ENCODE results near the gene AGFG1.
"Not testable (repeated sequence)": the region's sequence is repeated elsewhere in the genome, so short reads cannot be mapped to it uniquely, and the experiment has no call there.

The AGFG1 gene

DNA sequence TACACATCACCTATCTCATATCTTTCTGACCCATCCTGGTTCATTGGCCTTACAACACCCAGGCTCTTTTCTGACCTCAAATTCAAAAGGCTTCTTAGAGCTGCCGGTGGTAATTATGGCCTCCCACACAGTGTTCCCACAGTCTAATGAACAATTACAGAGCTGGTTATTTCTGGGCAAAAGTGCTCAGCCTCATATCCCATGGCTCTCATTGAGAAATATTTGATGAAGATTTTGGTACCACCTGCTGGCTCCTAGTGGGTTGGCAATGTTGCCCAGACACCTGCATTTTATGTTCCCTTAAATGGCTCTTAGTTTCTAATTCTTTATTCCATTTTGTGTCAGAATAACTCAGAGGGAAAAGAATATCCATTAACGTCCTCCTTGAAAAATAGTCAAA is 106.7 kb downstream of the AGFG1 start:
- DNase-seq, result no peak
- Mint-ChIP-seq H3K4me3 (no peak overlapping the region), H3K9me3 (peaks cover 13 to 16% of the 10 kb centered on the region in 2 donors), H3K27ac (no peak overlapping the region), H3K4me1 (no peaks in the 10 kb centered on the region), H3K27me3 (peaks cover 54% of the 10 kb centered on the region)
- ATAC-seq, result no peak

DNA sequence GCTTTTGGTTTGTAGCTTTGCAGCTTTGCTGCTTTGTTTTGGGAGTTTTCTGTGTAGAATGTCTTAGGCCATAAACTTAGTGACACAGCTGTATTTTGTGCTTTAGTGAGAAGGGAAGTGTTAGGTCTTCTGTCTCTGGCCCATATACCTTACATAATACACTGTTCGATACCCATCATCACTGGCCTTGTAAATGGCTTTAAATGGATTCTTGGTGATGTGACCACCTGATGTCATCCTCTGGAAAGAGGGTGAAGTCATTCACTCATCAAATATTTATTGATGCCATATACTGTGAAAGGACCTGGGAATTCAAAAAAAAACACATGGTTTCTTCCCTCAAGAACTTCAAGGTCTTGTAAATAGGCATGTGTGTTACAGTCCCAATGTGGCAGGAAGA is 107.8 kb downstream of the AGFG1 start:
- Mint-ChIP-seq H3K9me3 (peaks cover 13 to 16% of the 10 kb centered on the region in 2 donors), H3K27ac (no peak overlapping the region), H3K4me3 (no peak overlapping the region), H3K27me3 (peaks cover 53% of the 10 kb centered on the region), H3K4me1 (no peaks in the 10 kb centered on the region)
- no peak for ATAC-seq
- DNase-seq, result no peak

DNA sequence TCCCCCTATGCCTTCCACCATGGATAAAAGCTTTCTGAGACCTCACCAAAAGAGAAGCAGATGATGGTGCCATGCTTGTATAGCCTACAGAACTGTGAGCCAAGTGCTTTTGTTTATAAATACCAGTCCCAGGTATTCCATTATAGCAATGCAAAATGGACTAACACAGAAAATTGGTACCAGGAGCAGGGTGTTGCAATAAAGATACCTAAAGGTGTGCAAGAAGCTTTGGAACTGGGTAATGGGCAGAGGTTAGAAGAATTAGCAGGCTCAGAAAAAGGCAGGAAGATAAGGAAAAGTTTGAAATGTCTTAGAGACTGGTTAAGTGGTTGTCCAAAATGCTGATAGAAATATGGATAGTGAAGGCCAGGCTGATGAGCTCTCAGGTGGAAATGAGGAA is 110.4 kb downstream of the AGFG1 start:
- DNase-seq (no peak), ATAC-seq (no peak)
- Mint-ChIP-seq H3K27ac (no peak overlapping the region), H3K4me1 (no peaks in the 10 kb centered on the region), H3K9me3 (peaks cover 13 to 16% of the 10 kb centered on the region in 2 donors), H3K27me3 (peaks cover 54% of the 10 kb centered on the region), H3K4me3 (no peak overlapping the region)

- no peak overlapping the region for H3K4me3 Mint-ChIP-seq
- H3K4me1 Mint-ChIP-seq, result peaks cover 6% of the 10 kb centered on the region
- DNase-seq (no peak), ATAC-seq (peak; percentile 45)
- H3K27me3 Mint-ChIP-seq, result peaks cover 48% of the 10 kb centered on the region
- H3K9me3 Mint-ChIP-seq, result no peaks in the 10 kb centered on the region
- no peak overlapping the region for H3K27ac Mint-ChIP-seq
Measured at GRCh38 chr2:227592694-227593387, 120.9 kb downstream of the AGFG1 start.

DNA sequence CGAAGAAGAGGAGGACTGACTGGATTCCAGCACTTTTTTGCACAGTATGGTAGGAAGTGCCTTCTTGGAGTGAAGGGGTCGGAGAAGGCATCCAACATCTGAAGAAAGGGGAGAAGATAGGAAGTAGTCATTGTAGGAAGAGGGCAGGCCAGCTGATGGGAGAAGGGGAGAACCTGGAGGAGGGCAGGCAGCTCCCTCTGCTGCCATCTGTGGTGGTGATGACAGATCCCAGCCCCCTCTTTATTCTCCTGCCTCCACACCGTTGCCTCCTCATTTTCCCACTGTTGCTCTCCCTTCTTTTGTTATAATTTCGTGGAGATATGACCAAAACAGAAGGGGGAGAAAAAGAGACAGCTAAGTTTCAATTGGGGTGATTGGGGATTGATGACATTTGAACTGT is 123.8 kb downstream of the AGFG1 start:
- Mint-ChIP-seq H3K27ac (no peak overlapping the region), H3K4me3 (no peak overlapping the region), H3K4me1 (peaks cover 6% of the 10 kb centered on the region), H3K9me3 (no peaks in the 10 kb centered on the region), H3K27me3 (peaks cover 28% of the 10 kb centered on the region)
- ATAC-seq (no peak), DNase-seq (no peak)

DNA sequence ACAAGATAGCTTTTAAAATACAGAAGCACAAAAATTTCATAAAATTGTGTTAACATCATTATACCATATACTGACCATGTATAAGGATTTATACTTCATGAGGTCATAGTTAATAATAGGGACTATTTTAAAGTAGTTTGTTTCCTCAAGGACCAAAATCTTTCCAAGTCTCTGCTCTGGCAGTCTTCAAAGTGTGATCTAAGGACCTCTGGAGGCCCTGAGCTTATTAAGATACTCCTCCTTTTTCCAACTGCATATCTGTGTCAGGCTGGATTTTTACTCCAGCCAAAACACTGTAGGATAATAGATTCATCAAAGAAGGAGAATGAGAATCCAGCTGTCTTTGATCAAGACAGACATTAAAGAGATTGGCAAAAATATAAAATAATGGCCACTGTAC is 125.1 kb downstream of the AGFG1 start:
- peaks cover 28% of the 10 kb centered on the region for H3K27me3 Mint-ChIP-seq
- no peaks in the 10 kb centered on the region for H3K9me3 Mint-ChIP-seq
- H3K4me1 Mint-ChIP-seq, result peaks cover 6% of the 10 kb centered on the region

GRCh38 chr2:227597998-227598397 is 126.0 kb downstream of the AGFG1 start:
- no peak overlapping the region for H3K27ac Mint-ChIP-seq
- DNase-seq (no peak), ATAC-seq (no peak)
- H3K9me3 Mint-ChIP-seq, result no peaks in the 10 kb centered on the region
- H3K27me3 Mint-ChIP-seq, result peaks cover 28% of the 10 kb centered on the region
- peaks cover 1% of the 10 kb centered on the region for H3K4me1 Mint-ChIP-seq
- no peak overlapping the region for H3K4me3 Mint-ChIP-seq

More for the DNA sequence above, 125.1 kb downstream of the AGFG1 start:
- H3K27ac Mint-ChIP-seq, result no peak overlapping the region
- ATAC-seq, result no peak
- H3K4me3 Mint-ChIP-seq, result no peak overlapping the region
- DNase-seq, result no peak

- H3K4me1 Mint-ChIP-seq, ATAC-seq, H3K9me3 Mint-ChIP-seq, H3K4me3 Mint-ChIP-seq, DNase-seq: not testable (repeated sequence)
- peaks cover 26% of the 10 kb centered on the region for H3K27me3 Mint-ChIP-seq
- H3K27ac Mint-ChIP-seq, result peak within 1 kb of the TSS in 1 of 2 donors; percentile 42
Measured at GRCh38 chr2:227598835-227599503, 127.0 kb downstream of the AGFG1 start, which contains the start of gene SCYGR2. SCYGR2 (plus strand) TSS chr2:227598893; CDS start chr2:227598893, 0 bp downstream.

- Mint-ChIP-seq H3K4me3 (no peak overlapping the region), H3K27ac (no peak overlapping the region), H3K27me3 (peaks cover 16% of the 10 kb centered on the region), H3K9me3 (no peaks in the 10 kb centered on the region), H3K4me1 (no peaks in the 10 kb centered on the region)
- ATAC-seq (no peak), DNase-seq (no peak)
Measured at GRCh38 chr2:227602358-227602757, 130.4 kb downstream of the AGFG1 start.

- no peak for ATAC-seq
- Mint-ChIP-seq H3K27me3 (peaks cover 44% of the 10 kb centered on the region), H3K27ac (peak overlapping the region in 1 of 2 donors; percentile 47), H3K4me1 (peaks cover 22% of the 10 kb centered on the region), H3K4me3 (no peak overlapping the region), H3K9me3 (no peaks in the 10 kb centered on the region)
- DNase-seq, result no peak
Measured at GRCh38 chr2:227606476-227606875, 134.5 kb downstream of the AGFG1 start.

DNA sequence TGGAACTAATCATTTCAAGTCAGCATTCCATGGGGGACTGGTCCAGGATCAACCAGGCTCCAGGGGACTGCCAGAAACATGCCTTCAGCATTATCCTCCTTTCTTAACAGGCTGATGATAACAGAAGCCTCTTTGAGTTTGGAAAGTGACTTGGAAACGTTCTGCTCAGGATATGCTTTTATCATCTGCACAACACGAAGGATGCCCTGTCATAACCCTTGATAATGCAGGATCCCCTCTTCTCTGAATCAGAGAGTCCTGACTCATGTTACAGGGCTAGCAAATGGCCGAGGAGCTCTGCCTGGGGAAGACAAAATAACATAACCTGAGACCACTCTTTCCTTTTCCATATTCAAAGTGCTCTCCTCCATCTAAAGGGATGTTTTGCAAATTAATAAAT is 136.0 kb downstream of the AGFG1 start:
- Mint-ChIP-seq H3K4me1 (peaks cover 22% of the 10 kb centered on the region), H3K27ac (no peak overlapping the region), H3K9me3 (no peaks in the 10 kb centered on the region), H3K27me3 (peaks cover 59% of the 10 kb centered on the region), H3K4me3 (no peak overlapping the region)
- DNase-seq (no peak), ATAC-seq (no peak)

DNA sequence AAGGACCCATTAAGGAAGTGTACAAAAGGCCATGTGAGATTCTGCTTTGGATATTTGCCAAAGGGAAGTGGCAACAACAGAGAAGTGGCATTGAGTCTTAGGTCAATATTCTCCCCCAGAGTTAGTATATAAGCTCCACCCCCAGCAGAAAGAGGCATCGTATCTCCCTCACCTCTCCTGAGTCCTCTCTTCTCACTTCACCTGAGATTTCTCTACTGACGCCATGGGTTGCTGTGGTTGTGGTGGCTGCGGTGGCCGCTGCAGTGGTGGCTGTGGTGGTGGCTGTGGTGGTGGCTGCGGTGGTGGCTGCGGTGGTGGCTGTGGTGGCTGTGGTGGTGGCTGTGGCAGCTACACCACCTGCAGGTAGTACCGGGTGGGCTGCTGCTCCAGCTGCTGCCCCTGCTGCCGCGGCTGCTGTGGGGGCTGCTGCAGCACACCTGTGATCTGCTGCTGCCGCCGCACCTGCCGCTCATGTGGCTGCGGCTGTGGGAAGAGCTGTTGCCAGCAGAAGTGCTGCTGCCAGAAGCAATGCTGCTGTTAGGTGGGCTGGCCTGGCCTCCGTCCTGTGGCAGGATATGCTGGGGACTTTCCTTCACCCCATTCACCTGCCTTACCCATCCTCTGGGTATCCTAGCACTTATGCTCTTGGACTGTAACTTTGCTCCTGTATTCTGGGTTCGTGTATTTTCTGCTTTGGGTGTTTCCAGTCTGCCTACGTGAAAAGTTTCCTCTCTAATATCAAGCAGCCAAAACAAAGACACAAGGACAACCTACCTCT is 136.8 kb downstream of the AGFG1 start:
- DNase-seq (peak; percentile 16 to 36), ATAC-seq (peak; percentile 73)
- H3K27me3 Mint-ChIP-seq, result peaks cover 64% of the 10 kb centered on the region
- no peak overlapping the region for H3K4me3 Mint-ChIP-seq
- no peaks in the 10 kb centered on the region for H3K9me3 Mint-ChIP-seq
- H3K4me1 Mint-ChIP-seq, result peaks cover 22% of the 10 kb centered on the region
- peak overlapping the region in 1 of 2 donors; percentile 90 for H3K27ac Mint-ChIP-seq

GRCh38 chr2:227610123-227610522 is 138.2 kb downstream of the AGFG1 start:
- no peak for ATAC-seq
- no peak for DNase-seq
- Mint-ChIP-seq H3K4me1 (peaks cover 22% of the 10 kb centered on the region), H3K27ac (no peak overlapping the region), H3K27me3 (peaks cover 62% of the 10 kb centered on the region), H3K9me3 (no peaks in the 10 kb centered on the region), H3K4me3 (no peak overlapping the region)
